GM20000 (cell line): ENCODE data around the gene TNK1.
"Not testable (repeated sequence)": the region's sequence is repeated elsewhere in the genome, so short reads cannot be mapped to it uniquely, and the experiment has no call there.

Source experiments
- DNase-seq: peaks from one replicate; pipeline ENCODE4 v3.0.0; 2012; ENCODE audit warnings: low spot score
- TF ChIP-seq, protein P1 (sequence below): IDR thresholded peaks from 2 replicates; pipeline ENCODE4 v1.5.1; 2012; ENCODE audit warnings: mild to moderate bottlenecking, control low read depth; ENCODE audit errors: extremely low read depth, missing control alignments

TNK1 gene

GRCh38 chr17:7357381-7357780 is 23.5 kb upstream of the TNK1 start:
- TF ChIP-seq, protein P1, sequence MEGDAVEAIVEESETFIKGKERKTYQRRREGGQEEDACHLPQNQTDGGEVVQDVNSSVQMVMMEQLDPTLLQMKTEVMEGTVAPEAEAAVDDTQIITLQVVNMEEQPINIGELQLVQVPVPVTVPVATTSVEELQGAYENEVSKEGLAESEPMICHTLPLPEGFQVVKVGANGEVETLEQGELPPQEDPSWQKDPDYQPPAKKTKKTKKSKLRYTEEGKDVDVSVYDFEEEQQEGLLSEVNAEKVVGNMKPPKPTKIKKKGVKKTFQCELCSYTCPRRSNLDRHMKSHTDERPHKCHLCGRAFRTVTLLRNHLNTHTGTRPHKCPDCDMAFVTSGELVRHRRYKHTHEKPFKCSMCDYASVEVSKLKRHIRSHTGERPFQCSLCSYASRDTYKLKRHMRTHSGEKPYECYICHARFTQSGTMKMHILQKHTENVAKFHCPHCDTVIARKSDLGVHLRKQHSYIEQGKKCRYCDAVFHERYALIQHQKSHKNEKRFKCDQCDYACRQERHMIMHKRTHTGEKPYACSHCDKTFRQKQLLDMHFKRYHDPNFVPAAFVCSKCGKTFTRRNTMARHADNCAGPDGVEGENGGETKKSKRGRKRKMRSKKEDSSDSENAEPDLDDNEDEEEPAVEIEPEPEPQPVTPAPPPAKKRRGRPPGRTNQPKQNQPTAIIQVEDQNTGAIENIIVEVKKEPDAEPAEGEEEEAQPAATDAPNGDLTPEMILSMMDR: no peak
- DNase-seq: no peak

DNA sequence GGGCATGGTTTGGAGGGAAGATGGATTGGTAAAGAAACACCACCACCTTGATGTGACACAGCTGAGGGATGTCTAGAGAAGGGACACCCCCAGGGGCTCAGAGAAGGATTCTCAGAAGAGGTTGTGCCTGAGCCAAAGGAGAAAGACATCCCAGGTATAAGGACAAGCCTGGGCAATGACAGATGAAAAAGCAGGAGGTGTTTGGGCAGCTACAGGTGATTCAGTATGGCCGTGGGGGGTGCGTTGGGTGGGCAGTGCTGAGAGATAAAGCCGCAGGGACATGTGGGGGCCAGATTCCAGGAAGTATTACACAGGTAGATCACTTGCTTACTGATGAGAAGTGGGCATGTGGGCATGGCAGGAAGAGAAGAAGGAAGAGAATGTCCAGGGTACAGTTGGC is 19.0 kb upstream of the TNK1 start:
- TF ChIP-seq, protein P1: no peak
- no peak for DNase-seq

DNA sequence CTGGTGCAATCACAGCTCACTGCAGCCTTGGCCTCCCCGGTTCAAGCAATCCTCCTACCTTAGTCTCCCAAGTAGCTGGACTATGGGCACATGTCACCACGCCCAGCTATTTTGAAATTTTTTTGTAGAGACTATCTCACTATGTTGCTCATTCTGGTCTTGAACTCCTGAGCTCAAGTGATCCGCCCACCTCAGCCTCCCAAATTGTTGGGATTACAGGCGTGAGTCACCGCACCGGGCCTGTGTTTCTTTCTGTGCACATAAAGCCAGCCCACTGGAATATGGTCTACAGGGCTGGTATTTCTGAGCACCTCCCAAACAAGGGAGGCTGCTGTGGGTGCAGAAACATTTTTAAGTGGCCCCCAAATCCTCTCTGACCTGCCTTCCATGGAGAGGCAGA is 17.6 kb upstream of the TNK1 start:
- no peak for DNase-seq
- TF ChIP-seq, protein P1: no peak

DNA sequence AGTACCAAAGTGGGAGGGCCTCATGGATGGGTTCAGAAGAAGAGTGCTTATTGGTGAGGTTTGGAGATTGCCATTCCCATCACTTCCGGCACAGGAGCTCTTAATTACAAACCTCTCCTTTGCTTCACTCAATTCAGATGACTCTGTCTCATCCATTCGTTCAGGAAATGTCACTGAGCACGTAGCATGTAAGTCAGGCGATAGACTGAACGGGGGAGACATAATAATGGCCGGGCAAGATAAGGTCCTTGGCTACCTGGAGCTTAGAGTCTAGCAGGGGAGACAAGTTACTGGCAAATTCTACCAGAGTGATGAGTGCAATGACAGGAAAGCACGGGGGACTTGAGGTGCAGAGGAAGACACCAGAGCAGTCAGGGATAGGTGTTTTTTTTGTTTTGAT is 14.9 kb upstream of the TNK1 start:
- not testable (repeated sequence) for DNase-seq

- DNase-seq: no peak
- TF ChIP-seq, protein P1: no peak
Observed at GRCh38 chr17:7367083-7367482, 13.8 kb upstream of the TNK1 start.

DNA sequence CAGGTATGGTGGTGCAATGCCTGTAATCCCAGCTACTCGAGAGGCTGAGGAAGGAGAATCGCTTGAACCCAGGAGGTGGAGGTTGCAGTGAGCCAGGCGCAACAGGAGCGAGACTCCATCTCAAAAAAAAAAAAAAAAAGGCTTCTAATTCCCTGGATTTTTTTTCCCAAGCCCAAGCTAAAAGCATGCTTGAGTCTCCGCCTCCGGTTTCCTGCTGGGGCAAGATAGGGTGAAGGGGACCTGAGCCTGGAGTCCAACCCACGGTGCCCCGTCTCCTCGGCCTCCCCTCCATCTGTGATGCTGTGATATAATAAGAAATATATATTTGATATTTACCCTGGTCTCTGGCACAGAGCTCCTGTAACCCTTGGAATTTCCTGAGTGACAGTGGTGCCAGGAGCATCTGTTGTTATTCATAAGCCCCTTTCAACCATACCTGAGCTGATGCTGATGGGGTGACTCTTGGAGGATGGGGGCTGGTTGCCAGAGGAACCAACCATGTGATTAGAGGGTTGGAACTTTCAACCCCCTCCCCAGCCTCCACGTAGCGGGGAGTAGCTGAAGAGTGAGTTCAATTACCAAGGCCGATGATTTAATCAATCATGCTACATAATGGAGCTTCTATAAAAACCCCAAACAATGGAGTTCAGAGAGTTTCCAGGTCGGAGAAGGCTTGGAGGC is 12.8 kb upstream of the TNK1 start:
- DNase-seq: no peak
- TF ChIP-seq, protein P1: no peak

GRCh38 chr17:7368599-7368994 is 12.3 kb upstream of the TNK1 start:
- not testable (repeated sequence) for DNase-seq

DNA sequence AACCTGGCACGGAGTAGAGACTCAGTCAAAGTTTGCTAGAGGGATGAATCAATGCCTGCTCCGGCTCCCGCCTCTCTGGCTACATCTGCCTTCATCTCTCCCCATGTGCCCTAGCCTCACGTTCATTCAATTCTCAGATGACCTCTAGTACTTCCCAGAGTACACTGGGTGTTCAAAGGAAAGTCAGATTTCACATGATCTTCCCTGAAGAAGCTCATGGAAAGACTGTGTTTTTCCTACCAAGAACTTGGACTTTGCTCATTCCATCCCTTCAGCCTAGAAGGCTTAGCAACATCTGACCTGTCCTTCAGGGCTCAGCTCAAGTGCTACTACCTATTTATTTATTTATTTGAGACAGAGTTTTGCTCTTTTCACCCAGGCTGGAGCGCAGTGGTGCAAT is 11.1 kb upstream of the TNK1 start:
- DNase-seq: no peak
- TF ChIP-seq, protein P1: no peak
